Ishikawa (cell line): ENCODE data around the gene GDPD3.

ENCODE experiments used
- CEBPB ChIP-seq: IDR thresholded peaks from 2 replicates; pipeline ENCODE4 v1.6.1; 2012
- CREB1 ChIP-seq: IDR thresholded peaks from 2 replicates; pipeline ENCODE4 v1.6.1; 2012; ENCODE audit warnings: low read depth
- EGR1 ChIP-seq: IDR thresholded peaks from 2 replicates; pipeline ENCODE4 v1.6.1; 2012
- EP300 ChIP-seq: IDR thresholded peaks from 2 replicates; pipeline ENCODE4 v1.6.1; 2012; ENCODE audit warnings: borderline replicate concordance
- NFIC ChIP-seq: IDR thresholded peaks from 2 replicates; pipeline ENCODE4 v1.6.1; 2012
- RAD21 ChIP-seq: IDR thresholded peaks from 2 replicates; pipeline ENCODE4 v1.6.1; 2012; ENCODE audit warnings: low read depth
- YY1 ChIP-seq: IDR thresholded peaks from 2 replicates; pipeline ENCODE4 v1.6.1; 2012; ENCODE audit warnings: low read depth
- TF ChIP-seq, protein P1 (sequence below): IDR thresholded peaks from 2 replicates; pipeline ENCODE4 v1.6.1; 2012
- TF ChIP-seq, protein P2 (sequence below): IDR thresholded peaks from 2 replicates; pipeline ENCODE4 v1.6.1; 2012; ENCODE audit warnings: low read depth, mild to moderate bottlenecking

- TF ChIP-seq EP300 (no peak), NFIC (no peak), EGR1 (no peak), RAD21 (no peak), CEBPB (no peak), YY1 (no peak), CREB1 (no peak)
- TF ChIP-seq, protein P1, sequence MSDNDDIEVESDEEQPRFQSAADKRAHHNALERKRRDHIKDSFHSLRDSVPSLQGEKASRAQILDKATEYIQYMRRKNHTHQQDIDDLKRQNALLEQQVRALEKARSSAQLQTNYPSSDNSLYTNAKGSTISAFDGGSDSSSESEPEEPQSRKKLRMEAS = no peak
- TF ChIP-seq, protein P2, sequence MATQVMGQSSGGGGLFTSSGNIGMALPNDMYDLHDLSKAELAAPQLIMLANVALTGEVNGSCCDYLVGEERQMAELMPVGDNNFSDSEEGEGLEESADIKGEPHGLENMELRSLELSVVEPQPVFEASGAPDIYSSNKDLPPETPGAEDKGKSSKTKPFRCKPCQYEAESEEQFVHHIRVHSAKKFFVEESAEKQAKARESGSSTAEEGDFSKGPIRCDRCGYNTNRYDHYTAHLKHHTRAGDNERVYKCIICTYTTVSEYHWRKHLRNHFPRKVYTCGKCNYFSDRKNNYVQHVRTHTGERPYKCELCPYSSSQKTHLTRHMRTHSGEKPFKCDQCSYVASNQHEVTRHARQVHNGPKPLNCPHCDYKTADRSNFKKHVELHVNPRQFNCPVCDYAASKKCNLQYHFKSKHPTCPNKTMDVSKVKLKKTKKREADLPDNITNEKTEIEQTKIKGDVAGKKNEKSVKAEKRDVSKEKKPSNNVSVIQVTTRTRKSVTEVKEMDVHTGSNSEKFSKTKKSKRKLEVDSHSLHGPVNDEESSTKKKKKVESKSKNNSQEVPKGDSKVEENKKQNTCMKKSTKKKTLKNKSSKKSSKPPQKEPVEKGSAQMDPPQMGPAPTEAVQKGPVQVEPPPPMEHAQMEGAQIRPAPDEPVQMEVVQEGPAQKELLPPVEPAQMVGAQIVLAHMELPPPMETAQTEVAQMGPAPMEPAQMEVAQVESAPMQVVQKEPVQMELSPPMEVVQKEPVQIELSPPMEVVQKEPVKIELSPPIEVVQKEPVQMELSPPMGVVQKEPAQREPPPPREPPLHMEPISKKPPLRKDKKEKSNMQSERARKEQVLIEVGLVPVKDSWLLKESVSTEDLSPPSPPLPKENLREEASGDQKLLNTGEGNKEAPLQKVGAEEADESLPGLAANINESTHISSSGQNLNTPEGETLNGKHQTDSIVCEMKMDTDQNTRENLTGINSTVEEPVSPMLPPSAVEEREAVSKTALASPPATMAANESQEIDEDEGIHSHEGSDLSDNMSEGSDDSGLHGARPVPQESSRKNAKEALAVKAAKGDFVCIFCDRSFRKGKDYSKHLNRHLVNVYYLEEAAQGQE = no peak
Observed at GRCh38 chr16:30083216-30084055, 29.9 kb downstream of the GDPD3 start.
